ENCODE data around the gene EN1. TPM values are rescaled to one million over a fixed set of nuclear protein-coding genes. Genes with fewer than 3 reads are reported as not detected.

Gene EN1
- total RNA-seq, 1 donor from 2014 or later: not detected

GRCh38 chr2:118803012-118803411, 44.4 kb downstream of the EN1 start:
- Mint-ChIP-seq H3K27ac (no peak overlapping the region), H3K4me3 (no peak overlapping the region), H3K27me3 (ENCODE audit: insufficient read depth, low read depth) (peaks cover 23% of the 10 kb centered on the region), H3K36me3 (no peaks in the 10 kb centered on the region), H3K4me1 (peaks cover 38% of the 10 kb centered on the region), H3K9me3 (no peaks in the 10 kb centered on the region)
- Histone ChIP-seq H3K4me2 (no peak overlapping the region), H3K79me2 (ENCODE audit: low read depth) (no peaks in the 10 kb centered on the region), H3K4me1 (peaks cover 24% of the 10 kb centered on the region), H2AFZ (replicated peaks) (no peak overlapping the region), H3K4me3 (no peak overlapping the region), H4K20me1 (ENCODE audit: low read depth) (no peaks in the 10 kb centered on the region), H3K27me3 (peaks cover 54% of the 10 kb centered on the region), H3F3A (ENCODE audit: low read depth) (peaks cover 19% of the 10 kb centered on the region), H3K9me3 (ENCODE audit: low read depth) (no peaks in the 10 kb centered on the region), H3K9ac (no peak overlapping the region), H3K36me3 (no peaks in the 10 kb centered on the region), H3K27ac (no peak overlapping the region)
- TF ChIP-seq EZH2phosphoT487 (IDR thresholded peaks at IDR 0.05) (no peak), CTCF (IDR thresholded peaks at IDR 0.05) (no peak), EZH2 (IDR thresholded peaks at IDR 0.05) (no peak)
- no peak for DNase-seq (ENCODE audit: low spot score)

DNA sequence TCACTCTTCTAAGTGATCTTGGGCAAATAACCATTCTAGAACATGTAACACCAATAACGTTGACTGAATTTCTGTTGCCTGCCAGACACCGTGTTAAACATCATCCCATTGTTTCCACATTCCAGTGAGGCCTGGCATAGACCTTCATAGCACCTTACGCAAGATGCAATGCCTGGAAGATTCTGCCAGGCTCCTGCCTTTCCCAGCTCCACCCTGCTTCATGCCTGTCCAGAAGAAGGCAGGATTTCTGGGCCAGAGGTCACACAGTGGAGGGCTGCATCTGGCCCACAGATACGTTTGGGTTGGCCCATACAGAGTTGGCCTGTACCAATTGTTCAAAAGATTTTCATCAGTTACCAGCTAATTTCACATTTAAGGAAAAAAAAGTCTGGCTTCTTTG, 46.3 kb downstream of the EN1 start:
- Histone ChIP-seq H3K9ac (no peak overlapping the region), H3K9me3 (ENCODE audit: low read depth) (no peaks in the 10 kb centered on the region), H3K4me3 (no peak overlapping the region), H3K27me3 (peaks cover 48% of the 10 kb centered on the region), H3K79me2 (ENCODE audit: low read depth) (no peaks in the 10 kb centered on the region), H3K36me3 (no peaks in the 10 kb centered on the region), H3F3A (ENCODE audit: low read depth) (peaks cover under 1% of the 10 kb centered on the region), H3K4me1 (peaks cover 6% of the 10 kb centered on the region), H3K27ac (no peak overlapping the region), H2AFZ (replicated peaks) (no peak overlapping the region), H3K4me2 (no peak overlapping the region), H4K20me1 (ENCODE audit: low read depth) (no peaks in the 10 kb centered on the region)
- Mint-ChIP-seq H3K27ac (no peak overlapping the region), H3K36me3 (no peaks in the 10 kb centered on the region), H3K4me1 (peaks cover 19% of the 10 kb centered on the region), H3K27me3 (ENCODE audit: insufficient read depth, low read depth) (peaks cover 19% of the 10 kb centered on the region), H3K9me3 (no peaks in the 10 kb centered on the region), H3K4me3 (no peak overlapping the region)
- DNase-seq (ENCODE audit: low spot score): no peak
- no peak for TF ChIP-seq EZH2 (IDR thresholded peaks at IDR 0.05)
- TF ChIP-seq EZH2phosphoT487 (IDR thresholded peaks at IDR 0.05): no peak
- TF ChIP-seq CTCF (IDR thresholded peaks at IDR 0.05): no peak

DNA sequence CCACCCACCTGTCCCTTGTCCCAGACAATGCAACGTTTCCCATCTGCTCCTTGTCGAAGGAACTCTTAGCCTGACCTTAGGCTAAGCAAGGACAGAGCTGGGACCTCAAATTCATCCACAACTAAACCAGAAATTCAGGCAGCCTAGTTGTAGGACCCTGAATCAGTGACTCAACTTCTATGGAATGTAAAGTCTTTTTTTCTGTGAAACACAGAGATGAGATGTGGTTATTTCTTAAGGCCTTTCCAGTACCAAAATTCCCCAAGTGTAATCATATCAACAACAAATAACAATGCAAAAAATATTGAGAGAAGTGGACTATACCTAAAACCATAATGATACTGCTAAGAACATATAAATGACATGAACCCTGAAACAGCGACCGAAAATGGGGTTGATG, 46.7 kb downstream of the EN1 start:
- Mint-ChIP-seq H3K27me3 (ENCODE audit: insufficient read depth, low read depth) (peaks cover 19% of the 10 kb centered on the region), H3K36me3 (no peaks in the 10 kb centered on the region), H3K9me3 (no peaks in the 10 kb centered on the region), H3K4me1 (peaks cover 15% of the 10 kb centered on the region), H3K4me3 (no peak overlapping the region), H3K27ac (no peak overlapping the region)
- no peak overlapping the region for H3K4me3 ChIP-seq
- DNase-seq (ENCODE audit: low spot score): no peak
- no peaks in the 10 kb centered on the region for H3K36me3 ChIP-seq
- no peaks in the 10 kb centered on the region for H4K20me1 ChIP-seq (ENCODE audit: low read depth)
- no peak overlapping the region for H3K9ac ChIP-seq
- peaks cover 1% of the 10 kb centered on the region for H3K4me1 ChIP-seq
- H3K79me2 ChIP-seq (ENCODE audit: low read depth): no peaks in the 10 kb centered on the region
- TF ChIP-seq EZH2 (IDR thresholded peaks at IDR 0.05) (no peak), EZH2phosphoT487 (IDR thresholded peaks at IDR 0.05) (no peak), CTCF (IDR thresholded peaks at IDR 0.05) (no peak)
- no peaks in the 10 kb centered on the region for H3F3A ChIP-seq (ENCODE audit: low read depth)
- no peak overlapping the region for H2AFZ ChIP-seq (replicated peaks)
- H3K4me2 ChIP-seq: no peak overlapping the region
- H3K27me3 ChIP-seq: peaks cover 45% of the 10 kb centered on the region
- no peak overlapping the region for H3K27ac ChIP-seq
- no peaks in the 10 kb centered on the region for H3K9me3 ChIP-seq (ENCODE audit: low read depth)

All from neural progenitor cell (in vitro differentiated cells).